Right renal pelvis (tissue), 4 donors: ENCODE results near the gene HSD11B1. TPM values are rescaled to one million over a fixed set of nuclear protein-coding genes. Genes with fewer than 3 reads are reported as not detected.
"Not testable (repeated sequence)": the region's sequence is repeated elsewhere in the genome, so short reads cannot be mapped to it uniquely, and the experiment has no call there.

Experiments used
- DNase-seq, 4 donors: peaks; one replicate each; pipeline ENCODE4 v3.0.0-alpha.2; 2013; ENCODE audit warnings: low read depth in 4 of 4, low spot score in 3 of 4, missing footprints in 1 of 4
- polyA plus RNA-seq, 4 donors: library from polyadenylated mRNA; unstranded; fragments of 120-200 nt; gene quantifications; one replicate each; pipeline ENCODE4 v1.2.1, GENCODE V29; 2013; ENCODE audit not compliant: insufficient read length in 4 of 4

HSD11B1 gene
- polyA plus RNA-seq, 4 donors = 0.27 to 0.46 (median 0.34) TPM

DNA sequence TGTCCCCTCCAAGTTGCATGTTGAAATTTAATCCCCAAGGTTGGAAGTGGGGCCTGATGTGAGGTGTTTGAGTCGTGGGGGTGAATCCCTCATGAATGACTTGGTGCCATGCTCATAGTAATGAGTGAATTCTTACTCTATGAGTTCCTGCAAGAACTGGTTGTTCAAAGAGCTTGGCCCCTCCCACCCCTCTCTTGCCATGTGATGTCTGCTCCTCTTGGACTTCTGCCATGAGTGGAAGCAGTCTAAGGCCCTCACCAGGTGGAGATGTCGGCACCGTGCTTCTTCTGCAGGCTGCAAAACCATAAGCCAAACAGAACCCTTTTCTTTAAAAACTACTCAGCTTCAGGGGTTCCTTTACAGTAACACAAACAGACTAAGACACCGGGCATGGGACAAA lies 15.2 kb upstream of the HSD11B1 start:
- DNase-seq = no peak

DNA sequence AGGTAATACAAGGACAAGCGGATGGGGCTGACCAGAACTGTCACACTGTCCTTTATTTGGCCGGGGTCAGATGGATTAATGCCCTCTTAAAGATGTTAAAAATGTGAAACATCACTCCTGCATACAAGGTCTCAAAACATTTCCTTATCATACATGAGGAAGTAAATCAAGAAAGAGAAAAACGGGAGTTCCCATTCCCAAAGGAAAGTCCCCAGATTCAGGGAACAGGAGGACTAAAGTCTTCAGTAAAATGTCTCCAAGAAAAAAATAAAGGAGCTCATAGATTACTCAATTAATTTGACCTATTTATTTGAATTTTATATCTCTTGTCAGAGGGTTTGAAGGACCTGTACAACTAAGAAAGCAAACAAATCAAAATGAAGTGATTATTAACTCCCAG lies 13.4 kb upstream of the HSD11B1 start:
- no peak for DNase-seq

DNA sequence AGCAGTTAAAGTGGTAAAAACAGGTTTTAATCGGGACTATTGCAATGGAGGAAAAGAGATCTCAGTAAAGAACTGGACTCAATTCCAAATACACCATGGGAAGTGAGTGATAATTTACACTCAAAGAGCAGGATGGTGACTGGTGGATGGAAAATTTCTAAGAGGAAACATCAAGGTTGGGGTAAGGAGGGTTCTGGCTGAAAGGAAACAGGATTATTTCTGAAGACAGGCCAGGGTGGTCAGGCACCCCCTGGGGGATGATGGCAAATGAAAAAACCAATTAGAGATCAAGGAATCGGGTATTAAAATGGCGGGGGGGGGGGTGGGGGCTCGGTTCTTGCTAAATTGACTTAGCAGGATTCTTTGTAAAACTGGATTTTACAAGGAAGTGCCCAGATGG lies 12.3 kb upstream of the HSD11B1 start:
- DNase-seq = no peak

DNA sequence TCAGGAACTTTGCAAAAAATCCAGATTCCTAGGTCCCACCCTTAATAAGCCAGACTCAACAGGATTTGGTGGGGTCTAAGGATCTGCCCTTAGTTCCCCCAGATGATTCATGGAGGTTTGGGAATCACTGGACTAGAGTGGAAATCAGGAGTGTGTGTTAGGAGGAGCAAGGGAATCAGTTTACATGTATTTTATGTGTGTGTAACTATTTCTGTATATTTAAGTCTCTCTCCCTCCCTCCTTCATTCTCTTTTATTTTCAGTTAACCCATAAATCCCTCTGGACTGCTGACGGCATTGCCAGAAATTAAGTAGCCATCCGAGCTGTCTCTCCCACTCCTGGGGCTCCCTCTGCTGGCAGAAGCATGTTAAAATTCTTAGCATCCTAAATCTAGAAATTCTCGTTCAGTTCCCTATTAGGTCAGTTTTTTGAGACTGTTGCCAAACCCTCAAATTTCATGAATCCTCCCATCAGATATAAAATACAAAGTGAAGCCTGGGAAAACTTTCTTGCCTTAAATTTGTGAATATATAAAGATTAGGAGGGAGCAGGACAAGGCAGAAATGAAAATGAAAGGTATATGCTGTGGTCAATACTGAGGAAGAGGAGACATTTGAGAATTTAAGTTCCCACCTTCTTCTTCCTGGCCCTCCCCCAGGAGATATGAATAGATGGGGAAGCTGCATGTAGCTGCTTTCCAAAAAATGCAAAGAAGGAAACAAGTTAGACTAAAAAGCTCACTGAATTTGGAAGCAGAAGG lies 11.7 kb upstream of the HSD11B1 start:
- peak; percentile 63 to 75 (median 68) for DNase-seq

DNA sequence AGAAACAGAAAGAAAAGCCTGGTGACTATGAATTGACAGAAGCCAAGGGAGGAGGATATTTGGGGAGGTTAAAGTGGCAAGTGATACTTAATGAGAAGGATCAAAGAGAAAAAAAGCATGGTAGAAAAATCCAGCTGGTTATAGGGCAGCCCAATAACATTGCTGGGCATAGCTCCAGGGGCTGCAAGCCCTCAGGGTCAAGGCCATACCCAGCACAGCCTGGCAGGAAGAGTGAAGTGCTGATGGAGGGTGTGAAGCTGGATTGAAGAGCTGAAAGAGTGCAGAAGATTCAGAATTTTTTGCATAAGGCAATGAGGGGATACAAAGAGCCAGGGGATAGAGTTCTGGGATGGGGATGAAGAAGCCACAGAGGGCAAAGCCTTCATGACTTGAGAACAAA lies 8.0 kb upstream of the HSD11B1 start:
- no peak for DNase-seq

DNA sequence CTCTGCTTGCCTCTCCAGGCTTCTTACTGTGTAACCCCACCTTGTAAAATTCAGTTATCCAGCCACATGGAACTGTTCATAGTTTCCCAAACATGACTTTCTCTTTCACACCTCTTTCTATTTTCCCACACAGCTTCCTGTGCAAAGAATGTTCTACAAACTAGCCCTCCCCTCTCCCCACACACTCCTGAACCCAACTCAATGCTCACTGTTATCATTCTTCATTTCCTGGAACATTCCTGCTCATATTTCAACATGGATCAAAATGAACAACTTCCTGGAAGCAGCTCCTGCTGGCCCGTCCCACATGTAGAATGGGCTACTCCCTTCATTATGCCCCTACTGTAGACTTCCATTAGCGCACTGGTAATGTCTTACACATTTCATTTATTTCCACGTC lies 7.5 kb upstream of the HSD11B1 start:
- no peak for DNase-seq

DNA sequence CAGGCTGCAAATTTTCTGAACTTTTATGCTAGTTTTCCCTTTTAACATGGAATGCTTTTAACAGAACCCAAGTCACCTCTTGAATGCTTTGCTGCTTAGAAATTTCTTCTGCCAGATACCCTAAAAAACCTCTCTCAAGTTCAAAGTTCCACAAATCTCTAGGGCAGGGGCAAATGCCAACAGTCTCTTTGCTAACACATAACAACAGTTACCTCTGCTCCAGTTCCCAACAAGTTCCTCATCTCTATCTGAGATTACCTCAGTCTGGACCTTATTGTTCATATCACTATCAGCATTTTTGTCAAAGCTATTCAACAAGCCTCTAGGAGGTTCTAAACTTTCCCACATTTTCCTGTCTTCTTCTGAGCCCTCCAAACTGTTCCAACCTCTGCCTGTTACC lies 4.0 kb upstream of the HSD11B1 start:
- not testable (repeated sequence) for DNase-seq

DNA sequence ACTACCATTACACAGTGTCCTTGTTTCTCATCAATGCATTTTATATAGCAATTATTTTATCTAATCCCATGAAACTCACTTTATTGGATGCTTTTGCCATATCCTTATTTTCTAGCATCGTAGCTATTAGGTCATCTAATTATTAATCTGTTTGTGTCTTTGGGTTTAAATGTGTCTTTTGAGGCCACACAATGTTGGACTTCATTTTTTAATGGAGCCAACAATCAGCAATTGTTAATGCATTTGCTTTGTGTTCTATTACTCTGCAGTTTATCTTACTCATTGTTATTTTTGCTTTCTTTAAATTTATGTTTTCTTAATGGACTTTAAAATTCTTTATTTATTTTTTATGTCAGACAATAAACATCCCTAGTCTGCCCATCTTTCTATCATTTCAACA lies 1.8 kb upstream of the HSD11B1 start:
- no peak for DNase-seq

DNA sequence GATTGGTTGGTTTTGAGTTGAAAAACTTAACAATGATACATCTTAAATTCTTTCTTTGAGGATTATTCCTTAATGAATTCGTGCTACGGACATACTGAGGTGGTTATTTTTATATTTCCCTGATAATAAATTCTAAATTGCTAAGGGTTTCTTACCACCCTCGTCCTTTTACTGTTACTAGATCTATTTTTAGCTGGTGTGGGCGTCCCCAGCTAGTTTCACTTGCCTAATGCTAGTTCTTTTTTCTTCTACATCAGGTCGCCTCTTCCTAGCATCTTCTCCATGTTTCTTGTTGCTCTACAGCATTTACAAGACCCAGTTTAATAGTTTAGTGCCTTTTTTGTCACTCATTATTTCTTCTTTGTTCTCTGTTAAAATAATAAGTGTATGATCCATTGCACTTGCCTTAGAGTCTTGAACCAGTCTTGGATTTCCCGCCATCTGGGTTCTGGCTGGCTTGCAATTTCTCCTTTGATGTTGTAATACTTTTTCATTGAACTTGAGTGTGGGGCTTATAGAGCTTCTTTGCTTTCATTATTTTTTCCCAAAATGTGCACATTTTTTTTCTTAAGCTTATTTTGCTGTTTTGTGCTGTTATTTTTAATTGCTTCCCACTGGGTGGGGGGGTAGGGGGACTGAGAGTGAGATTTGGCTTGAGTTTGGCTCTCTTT lies 677 bp upstream of the HSD11B1 start:
- no peak for DNase-seq

DNA sequence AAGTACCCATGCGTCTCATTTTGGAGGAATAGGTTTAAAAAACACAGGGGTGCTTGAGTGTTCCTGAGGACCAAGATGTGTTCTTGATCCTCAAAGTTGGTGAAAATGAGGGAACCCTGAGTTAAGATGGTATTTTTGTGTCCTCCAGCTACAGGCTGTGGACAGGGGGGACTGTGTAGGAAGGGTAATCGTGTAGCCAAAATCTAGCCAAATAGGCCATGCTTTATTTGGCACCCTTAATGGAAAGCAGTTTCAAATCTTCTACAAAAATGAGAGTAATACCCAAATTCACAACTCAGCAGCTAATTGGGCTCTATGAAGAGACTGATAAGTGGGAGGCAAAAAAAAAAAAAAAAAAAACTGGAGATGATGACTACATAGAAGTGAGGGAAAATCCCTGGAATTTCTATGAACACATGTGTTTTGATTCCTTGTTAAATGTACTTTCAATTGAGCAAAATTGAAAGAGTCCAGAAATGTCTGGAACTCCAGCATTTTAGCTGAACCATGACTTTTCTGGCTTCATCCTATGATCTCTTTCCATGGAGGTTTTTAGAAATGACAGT lies 470 bp downstream of the HSD11B1 start:
- DNase-seq = no peak

DNA sequence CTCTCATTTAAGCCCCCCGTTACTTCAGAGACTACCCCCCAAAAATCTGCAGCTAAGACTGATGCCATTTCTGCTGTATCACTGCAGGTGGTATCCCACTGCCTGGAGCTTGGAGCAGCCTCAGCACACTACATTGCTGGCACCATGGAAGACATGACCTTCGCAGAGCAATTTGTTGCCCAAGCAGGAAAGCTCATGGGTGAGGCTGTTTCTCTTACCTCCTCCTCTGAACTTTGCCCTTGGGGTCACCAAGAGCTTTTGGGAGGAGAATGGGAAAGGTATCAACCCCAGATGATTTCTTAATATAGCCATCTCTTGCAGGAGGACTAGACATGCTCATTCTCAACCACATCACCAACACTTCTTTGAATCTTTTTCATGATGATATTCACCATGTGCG lies 2.0 kb downstream of the HSD11B1 start:
- DNase-seq = no peak

DNA sequence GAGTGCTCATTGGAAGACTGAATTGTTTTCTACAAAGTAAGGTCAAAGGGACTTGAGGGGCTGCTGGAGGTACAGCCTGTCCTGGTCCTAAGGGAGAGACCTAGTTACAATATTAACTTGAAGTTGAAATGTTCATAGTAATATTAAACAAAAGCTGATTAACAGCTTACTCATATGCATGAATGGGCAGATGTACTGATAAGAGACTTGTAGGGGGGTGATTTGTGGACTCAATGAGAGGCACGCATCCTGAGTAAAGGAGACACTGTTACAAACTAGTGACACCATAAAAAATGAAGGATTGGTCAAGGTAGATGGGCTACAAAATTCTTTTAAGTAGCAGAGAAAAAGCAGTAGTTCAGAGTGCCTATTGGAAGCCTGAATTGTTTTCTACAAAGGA lies 2.7 kb downstream of the HSD11B1 start:
- no peak for DNase-seq

DNA sequence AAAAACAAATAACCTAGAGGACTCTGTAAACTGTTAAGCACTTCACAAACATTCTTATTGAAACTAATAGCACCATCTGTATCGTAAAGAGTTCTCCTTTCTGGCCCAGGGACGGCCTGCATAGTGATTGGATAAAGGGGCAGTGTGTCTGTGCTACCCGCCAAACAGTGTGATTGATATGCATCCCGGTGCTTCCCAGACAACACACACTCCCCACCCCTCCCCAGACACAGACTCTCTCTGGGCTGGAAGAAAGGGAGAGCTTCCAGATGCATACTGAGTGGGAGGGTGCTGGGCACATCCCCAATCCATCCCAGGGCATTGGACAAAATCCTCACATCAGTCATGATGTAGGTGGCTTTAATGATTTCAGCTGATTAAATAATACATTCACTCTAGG lies 3.7 kb downstream of the HSD11B1 start:
- DNase-seq = no peak

DNA sequence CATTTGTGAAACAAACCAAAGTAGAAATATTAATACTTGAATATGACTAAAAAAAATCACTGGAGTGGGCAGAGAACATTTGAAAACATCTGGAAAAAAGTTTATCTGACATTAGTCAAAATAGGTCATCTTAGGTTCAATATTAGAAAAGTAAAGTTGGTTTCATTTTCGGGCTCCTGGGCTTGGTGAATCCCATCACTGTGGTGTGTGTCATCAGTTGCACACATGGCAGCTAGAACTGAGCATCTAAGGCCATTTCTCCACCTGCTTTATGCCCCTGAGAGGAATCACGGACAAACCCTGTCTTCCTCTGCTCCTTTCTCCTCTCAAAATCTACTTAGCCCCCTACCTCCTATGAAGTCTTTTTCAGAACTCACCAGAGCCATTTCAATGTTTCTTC lies 5.4 kb downstream of the HSD11B1 start:
- no peak for DNase-seq

DNA sequence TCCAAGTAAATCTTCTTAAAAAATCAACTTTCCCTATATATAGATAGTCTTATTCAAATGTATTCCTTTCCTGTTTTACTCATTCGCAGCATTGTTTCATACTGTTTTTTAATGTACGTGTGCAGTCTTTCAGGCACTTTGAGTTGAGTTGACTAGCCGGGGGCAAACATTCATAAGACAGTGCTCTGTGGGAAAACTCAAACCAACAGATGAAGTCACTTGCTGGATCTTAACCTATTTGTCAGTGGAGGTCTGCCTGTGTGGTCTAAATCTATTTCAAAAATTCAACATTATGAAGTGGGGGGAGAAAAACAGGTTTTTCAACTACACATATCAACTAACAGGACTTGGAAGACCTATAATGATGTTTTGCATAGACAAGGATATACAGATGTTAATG lies 6.2 kb downstream of the HSD11B1 start:
- DNase-seq = no peak

DNA sequence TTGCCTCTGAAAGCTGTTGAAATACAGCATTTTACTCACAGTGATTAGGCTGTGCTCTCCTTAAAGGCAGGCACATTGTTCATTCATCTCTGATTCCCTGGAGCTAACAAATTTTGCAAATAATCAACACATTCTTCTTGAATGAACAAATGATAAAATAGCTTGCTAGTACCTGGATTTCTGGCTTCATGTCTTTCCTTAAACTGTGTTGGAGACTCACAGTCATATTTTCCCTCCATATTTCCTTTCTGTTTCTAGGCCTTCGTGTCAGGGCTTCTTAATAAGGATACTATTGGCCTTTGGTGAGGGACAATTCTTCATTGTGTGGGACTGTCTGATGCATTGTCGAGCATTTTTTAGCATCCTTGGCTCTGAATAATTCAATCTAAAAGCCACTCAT lies 9.7 kb downstream of the HSD11B1 start:
- DNase-seq = no peak

DNA sequence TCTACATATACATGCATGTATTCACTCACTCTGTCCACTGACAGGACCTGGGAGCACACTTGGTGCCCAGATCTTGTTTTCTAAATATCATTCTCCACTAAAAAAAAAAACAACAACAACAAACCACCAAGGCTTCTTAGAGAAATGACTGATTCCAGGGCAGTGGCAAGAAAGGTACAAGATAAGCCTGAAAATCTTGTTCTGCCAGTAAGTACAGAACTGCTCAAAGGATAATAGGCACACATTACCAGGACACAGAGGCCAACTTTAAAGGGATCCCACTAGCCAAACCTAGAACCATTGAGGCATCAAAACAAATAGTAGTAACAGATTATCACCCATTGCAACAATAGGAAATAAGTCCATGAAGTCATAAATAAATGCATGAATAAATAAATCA lies 10.7 kb downstream of the HSD11B1 start:
- DNase-seq = no peak

DNA sequence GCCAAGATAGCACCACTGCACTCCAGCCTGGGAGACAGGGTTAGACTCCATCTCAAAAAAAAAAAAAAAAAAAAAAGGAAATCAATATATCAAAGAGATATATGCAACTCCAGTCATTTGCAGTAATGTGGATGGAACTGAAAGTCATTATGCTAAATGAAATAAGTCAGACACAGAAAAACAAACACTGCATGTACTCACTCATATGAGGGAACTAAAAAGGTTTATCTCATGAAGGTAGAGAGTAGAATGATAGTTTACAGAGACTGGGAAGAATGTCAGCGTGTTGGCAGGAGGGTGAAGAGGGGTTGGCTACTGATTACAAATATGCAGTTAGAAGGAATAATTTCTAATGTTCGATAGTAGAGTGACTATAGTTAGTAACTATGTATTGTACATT lies 13.2 kb downstream of the HSD11B1 start:
- no peak for DNase-seq

DNA sequence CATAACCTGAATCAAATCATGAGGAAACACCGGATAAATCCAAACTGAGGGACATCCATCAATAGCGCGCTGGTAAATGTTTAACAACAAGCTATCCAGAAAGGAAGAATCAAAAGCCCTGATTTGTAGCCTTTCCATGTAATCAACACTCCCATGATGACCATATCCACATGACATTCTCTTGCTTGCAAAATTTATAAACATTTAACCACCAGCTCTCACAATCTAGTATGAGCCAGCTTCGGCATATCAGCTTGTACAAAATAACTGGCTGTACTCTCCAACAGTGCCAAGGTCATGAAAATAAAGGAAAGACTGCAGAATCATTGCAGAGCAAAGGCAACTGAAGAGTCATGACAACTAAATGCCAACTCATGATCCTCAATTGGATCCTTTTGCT lies 15.7 kb downstream of the HSD11B1 start:
- no peak for DNase-seq

DNA sequence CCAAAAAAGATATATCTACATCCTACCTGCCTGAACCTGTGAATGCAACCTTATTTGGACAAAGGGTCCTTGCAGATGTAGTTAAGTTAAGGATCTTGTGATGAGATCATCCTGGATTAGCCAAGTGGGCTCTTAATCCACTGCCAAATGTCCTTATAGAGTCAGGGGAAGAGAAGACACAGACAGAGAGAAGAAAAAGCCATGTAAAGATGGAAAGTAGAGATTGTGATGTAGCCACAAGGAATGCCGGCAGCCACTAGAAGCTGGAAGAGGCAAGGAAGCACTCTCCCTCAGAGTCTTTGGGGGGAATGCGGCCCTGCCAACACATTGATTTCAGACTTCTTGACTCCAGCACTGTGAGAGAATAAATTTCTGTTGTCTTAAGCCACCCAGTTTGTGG lies 16.2 kb downstream of the HSD11B1 start:
- no peak for DNase-seq

DNA sequence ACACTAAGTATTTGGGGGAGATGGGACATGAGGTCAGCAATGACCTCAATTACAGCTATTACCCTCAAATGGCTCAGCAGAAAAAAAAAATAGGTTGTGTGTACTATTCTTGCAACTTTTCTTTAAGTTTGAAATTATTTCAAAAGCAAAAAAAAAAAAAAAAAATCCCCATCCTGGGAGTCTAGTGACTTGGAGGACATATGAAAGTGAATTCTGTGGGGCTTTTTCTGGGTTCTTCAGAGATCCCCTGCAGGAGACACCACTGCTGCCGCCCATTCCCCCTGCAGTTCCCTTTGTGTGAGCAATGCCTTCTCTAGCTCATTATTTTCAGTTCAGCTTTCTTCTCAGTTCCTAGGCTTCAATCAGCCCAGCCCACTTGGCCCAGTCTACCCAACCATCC lies 16.7 kb downstream of the HSD11B1 start:
- no peak for DNase-seq

DNA sequence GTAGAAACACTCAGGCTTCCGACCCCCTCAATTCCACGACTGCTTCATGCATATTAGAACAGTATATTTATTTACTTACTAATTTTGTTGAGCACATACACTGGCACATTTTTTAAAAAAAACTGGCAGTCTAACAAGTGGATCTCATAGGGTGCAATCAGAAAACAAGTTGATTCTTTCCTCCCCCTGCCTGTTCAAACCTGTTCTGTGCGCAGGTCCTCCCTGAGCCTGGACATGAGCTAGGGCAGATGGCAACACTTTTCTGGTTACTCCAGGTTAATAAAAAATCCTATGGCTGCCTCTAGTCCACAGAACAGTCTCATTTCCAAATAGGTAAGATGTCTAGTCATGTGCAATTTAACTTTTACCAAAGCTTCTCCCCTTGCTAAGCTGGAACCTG lies 18.6 kb downstream of the HSD11B1 start:
- DNase-seq = no peak
